SU-DHL-6 (cell line): ENCODE results near the gene AMY1C.
"Not testable (repeated sequence)": the region's sequence is repeated elsewhere in the genome, so short reads cannot be mapped to it uniquely, and the experiment has no call there.

Experiments
- EZH2phosphoT487 ChIP-seq: fragments of 200-600 bp; sonication (generic), shearing (Covaris generic); conservative IDR thresholded peaks from 2 replicates; pipeline ENCODE4 v1.6.1; 2018; ENCODE audit warnings: mild to moderate bottlenecking, antibody characterized with exemption, low read length, moderate library complexity, mixed read lengths
- TF ChIP-seq, protein P1 (sequence below): fragments of 200-600 bp; sonication (generic); IDR thresholded peaks from one replicate; pipeline ENCODE4 v1.5.1; 2017; ENCODE audit warnings: antibody characterized with exemption, mild to moderate bottlenecking, low read length, moderate library complexity; ENCODE audit not compliant: insufficient read depth, poor library complexity, severe bottlenecking

DNA sequence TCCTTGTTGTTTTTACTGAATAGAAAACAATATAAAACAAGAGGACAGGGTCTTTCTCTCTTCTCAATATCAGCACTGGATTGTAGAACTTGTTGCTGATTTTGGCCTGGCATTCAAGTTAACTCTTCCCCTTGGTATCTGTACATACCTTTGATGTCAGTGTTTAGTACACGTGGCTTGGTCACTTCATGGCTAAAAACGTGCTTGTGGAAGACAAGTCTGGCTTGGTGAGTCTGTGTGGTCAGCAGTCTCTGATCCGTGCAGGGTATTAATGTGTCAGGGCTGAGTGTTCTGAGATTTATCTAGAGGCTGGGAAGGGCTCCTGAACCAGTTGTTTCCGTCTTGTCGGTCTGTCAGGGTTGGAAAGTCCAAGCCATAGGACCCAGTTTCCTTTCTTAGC, at the start of gene AMY1C:
- TF ChIP-seq, protein P1, sequence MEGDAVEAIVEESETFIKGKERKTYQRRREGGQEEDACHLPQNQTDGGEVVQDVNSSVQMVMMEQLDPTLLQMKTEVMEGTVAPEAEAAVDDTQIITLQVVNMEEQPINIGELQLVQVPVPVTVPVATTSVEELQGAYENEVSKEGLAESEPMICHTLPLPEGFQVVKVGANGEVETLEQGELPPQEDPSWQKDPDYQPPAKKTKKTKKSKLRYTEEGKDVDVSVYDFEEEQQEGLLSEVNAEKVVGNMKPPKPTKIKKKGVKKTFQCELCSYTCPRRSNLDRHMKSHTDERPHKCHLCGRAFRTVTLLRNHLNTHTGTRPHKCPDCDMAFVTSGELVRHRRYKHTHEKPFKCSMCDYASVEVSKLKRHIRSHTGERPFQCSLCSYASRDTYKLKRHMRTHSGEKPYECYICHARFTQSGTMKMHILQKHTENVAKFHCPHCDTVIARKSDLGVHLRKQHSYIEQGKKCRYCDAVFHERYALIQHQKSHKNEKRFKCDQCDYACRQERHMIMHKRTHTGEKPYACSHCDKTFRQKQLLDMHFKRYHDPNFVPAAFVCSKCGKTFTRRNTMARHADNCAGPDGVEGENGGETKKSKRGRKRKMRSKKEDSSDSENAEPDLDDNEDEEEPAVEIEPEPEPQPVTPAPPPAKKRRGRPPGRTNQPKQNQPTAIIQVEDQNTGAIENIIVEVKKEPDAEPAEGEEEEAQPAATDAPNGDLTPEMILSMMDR: not testable (repeated sequence)
- TF ChIP-seq EZH2phosphoT487: not testable (repeated sequence)
